Measurements from ENCODE around the gene FNIP1.
"Not testable (repeated sequence)": the region's sequence is repeated elsewhere in the genome, so short reads cannot be mapped to it uniquely, and the experiment has no call there.

FNIP1 gene

DNA sequence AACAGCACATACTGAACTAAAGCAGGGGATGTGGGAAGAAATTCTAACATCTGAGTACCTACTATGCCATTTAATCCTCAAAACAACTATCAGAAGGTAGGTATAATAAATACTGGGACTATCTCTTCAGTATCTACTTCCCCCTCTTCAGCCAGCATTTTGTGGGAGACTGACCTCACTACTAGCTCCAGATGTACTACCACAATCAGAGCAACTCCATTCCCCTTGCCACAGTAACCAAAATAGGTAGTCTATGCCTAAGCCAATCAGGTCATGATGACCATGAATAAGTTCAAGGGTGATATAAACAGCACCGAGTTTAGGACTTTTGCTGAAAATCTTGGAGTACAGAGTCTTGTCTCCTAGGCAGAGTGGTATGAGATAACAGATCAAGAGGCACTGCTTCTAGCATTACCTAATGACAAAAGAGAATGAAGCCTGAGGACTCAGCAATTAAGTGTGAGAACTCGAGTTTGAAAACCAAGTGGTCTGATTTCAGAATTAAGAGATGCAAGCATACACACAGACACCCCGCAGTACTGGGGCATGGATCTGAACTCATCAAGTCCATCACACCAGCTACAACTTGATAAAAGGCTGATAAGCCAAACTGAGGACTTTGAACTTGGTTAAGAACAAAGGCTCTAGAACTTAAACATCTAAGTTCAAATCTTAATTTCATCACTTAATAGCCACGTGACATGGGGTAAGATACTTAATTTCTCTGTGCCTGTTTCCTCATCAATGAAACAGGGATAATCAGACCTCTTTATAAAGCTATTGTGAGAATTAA lies 9.7 kb downstream of the FNIP1 start:
- DNase-seq (ENCODE audit: low read depth), result no peak

DNA sequence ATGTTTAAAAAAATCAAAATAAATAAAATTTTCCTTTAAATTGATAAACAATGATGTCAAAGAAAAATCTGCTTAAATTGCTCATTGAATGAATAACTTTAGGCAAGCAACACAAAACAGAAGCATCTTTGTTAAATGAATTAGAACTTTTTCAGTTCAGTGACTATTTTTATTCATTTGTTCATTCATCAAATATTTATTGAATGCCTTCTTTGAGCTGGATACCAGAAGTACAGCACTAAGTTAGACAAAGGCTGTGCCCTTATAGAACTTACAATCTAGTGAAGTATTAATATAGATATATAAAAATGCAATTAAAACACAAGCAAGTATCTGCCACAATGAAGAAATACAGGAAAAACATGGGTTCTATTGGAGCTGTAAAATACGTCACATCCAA lies 10.8 kb downstream of the FNIP1 start:
- DNase-seq (ENCODE audit: low read depth), result no peak

DNA sequence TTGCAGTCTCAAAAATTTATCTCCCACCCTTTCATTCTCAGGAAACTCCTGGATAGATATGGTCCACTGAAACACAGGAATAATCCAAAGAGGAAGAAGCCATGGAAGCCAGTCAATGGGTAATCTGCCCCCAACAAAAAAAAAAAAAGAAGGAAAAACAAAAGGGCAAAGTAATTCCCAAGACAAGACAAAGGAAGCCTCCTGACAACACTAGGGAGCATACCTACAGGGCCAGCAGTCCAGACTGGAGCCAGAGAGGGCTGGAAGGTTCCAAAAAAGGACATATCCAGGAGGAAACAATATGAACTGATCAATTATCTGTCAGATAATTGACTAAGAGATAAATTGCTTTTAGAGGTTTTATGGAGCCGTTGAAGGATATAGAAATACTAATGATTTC lies 12.9 kb downstream of the FNIP1 start:
- DNase-seq (ENCODE audit: low read depth), result no peak

DNA sequence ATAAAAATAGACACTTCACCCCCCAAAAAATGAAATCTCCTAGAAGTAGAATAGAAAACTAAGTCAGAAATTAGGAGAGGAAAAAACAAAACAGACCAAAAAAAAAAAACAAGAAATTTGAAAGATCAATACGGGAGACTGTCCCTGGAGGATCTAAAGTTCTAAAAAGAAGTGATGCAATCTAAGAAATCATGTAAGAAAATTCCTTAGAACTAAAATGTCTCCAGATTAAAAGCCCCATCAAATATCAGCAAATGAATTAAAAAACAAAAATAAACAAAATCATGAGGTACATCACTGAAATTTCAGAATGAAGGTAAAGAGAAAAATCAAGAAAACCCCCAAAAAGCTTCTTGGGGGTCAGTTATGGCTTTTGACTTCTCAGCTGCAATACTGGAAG lies 13.5 kb downstream of the FNIP1 start:
- DNase-seq (ENCODE audit: low read depth), result no peak

DNA sequence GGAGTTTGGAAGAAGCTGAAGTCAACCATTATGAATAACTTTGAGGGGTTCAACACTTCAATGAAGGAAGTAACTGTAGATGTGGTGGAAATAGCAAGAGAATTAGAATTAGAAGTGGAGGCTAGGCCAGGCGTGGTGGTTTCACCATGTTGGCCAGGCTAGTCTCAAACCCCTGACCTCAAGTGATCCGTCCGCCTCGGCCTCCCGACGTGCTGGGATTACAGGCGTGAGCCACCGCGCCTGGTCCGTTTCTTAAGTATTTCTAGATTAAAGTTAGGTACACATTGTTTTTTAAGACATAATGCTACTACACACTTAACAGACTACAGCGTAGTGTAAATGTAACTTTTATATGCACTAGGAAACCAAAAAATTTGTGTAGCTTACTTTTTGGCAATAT lies 14.1 kb downstream of the FNIP1 start:
- DNase-seq (ENCODE audit: low read depth), result no peak

DNA sequence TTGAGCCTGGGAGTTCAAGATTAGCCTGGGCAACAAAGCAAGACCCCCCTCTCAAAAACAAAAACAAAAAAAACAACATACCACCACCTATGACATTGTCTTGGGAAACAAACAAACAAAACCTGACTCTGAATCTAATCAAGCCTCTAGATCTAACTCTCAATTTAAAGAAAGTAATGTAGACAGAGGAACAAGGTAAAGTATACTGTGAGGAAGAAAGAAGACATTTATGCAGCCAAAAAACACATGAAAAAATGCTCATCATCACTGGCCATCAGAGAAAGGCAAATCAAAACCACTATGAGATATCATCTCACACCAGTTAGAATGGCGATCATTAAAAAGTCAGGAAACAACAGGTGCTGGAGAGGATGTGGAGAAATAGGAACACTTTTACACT lies 18.7 kb downstream of the FNIP1 start:
- DNase-seq (ENCODE audit: low read depth), result not testable (repeated sequence)

DNA sequence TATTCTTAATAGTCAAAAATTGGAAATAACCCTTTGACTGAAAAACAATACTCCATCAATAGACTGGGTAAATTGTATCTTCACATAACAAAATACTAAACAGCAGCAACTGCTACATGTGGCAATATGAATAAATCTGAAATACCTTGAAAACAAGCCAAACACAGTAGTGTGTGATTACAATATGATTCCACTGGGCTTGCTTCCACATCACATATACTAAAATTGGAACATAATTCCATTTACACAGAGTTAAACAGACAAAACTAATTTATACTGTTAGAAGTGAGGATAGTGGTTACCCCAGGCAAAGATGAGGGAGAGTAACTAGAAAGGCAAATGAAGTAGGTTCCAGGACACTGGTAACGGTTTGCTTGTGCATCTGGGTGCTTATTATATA lies 20.4 kb downstream of the FNIP1 start:
- no peak for DNase-seq (ENCODE audit: low read depth)

DNA sequence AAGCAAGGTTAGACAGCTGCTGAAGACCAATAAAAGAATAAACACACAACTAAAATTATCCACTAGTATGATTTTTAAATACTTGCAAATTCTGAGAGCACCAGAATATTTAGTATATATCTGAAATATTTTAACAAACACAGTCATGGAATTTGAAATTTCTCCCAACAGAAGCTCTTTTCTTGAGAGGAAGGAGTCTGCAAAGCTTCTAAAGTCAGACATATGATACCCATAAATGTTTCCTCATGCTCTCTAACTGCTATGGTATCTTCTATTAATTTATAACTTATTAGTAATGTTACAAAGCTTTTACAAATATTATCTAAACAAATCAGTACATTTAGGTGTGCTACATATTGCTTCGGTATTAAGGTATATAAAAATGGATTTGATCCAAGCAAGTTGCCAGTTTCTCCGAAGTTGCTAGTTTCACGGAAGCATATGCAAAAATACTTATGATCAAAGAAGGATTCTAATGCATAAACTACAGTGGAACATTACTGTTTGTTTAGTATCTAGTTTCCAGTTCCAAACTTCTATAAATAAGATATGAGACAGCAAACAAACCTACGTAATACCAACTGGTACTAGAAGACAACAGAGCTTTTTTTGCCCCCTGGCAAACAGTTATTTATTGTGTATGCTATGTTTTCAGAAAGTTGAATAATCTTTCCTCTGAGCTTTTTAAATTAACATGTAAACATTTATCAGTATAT lies 22.0 kb downstream of the FNIP1 start:
- DNase-seq (ENCODE audit: low read depth), result no peak

DNA sequence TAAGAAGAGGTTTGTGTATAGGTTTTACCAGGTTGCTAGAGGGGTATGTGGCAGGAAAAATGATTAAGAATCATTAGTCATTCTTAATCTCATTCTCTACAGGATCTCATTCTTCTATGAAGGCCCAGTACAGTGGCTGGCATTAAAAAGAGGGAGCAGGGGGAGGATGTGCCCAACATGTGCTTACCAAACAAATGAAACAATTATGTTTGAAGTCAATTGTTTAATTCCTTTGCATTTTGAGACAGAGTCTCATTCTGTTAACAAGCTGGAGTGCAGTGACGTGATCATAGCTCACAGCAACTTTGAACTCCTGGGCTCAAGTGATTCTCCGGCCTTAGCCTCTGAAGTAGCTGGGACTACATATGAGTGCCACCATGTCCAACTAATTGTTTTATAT lies 23.0 kb downstream of the FNIP1 start:
- no peak for DNase-seq (ENCODE audit: low read depth)

DNA sequence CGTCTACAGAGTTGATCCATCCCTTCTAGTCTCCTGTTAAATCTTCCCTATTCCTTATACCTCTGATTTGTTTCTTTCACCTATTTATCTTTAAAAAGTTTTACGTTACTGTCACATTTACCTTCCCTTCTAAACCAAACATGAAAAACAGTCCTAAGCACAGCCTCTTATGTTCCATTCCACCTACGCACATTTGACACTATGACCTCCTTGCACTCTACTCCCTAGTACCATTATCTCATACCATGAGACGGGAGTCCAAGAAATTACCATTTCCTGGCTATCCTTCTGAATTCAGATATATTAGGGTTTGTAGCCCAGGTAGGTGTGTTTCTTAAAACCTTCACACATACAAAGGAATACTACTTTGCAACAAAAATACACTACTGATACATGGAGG lies 25.1 kb downstream of the FNIP1 start:
- no peak for DNase-seq (ENCODE audit: low read depth)

DNA sequence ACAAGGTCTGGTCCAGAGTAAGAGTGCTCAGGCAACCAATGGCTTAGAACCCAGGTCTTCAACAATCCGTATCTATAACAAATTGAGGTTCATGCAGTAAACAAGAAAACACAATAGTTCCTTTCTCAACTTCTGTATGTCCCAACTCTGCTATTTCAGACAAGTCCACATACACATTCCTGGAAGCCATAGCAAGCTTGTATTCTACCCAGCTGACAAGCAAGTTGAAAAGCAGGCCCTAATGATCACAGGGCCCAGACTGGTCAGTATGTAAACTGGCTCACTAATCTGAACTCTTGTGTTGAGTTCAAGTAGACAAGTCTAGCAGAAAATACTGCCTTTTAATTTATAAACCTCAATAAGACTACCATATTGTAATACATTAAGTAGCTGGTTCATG lies 26.9 kb downstream of the FNIP1 start:
- DNase-seq (ENCODE audit: low read depth), result no peak

DNA sequence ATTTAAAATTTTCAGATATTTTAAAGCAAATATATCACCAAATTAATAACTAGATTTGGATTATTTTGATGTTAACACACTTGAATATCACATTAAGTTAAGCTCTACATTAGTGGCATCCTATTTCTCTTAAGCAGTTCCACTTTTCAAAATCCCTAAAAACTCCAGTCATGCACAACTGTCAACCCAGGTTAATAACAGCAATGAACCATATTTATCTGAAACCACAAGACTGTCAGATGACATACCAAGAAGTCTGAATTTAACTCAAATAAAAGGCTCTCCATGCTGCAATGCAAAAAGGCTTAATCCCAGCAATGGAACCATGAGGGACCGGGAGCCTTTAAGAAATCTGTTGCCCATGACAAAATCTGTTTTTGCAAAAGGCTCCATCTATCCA lies 27.5 kb downstream of the FNIP1 start:
- no peak for DNase-seq (ENCODE audit: low read depth)

DNA sequence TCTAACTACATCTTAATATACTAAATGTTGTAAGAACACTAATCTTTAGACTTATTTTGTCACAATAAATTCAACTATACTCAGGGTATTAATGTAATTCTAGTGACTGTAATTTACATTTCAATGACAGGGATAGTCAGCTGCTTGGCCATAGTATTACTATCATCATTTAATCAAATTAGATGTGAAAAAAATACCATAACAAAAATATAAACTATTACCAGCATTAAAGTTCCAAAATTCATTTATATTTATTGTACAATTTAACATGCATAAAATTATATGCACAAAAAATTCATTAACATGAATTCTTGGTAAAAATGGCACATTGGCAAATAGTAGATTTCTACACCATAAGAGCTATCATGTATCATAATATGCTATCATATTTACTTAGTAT lies 28.9 kb downstream of the FNIP1 start:
- no peak for DNase-seq (ENCODE audit: low read depth)

DNA sequence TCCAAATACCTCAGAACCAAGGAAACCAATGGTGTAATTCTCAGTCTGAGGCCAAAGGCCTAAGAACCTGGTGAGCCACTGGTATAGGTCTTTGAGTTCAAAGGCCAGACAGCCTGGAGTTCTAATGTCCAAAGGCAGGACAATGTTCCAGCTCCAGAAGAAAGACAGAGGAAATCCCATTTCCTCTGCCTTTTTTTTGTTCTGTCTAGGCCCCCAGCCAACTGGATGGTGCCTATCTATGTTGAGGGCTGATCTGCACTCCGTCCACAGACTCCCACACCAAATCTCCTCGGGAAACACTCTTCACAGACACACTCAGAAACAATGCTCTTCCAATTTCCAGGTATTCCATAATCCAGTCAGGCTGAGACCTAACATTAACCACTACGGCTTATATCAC lies 30.1 kb downstream of the FNIP1 start:
- no peak for DNase-seq (ENCODE audit: low read depth)

DNA sequence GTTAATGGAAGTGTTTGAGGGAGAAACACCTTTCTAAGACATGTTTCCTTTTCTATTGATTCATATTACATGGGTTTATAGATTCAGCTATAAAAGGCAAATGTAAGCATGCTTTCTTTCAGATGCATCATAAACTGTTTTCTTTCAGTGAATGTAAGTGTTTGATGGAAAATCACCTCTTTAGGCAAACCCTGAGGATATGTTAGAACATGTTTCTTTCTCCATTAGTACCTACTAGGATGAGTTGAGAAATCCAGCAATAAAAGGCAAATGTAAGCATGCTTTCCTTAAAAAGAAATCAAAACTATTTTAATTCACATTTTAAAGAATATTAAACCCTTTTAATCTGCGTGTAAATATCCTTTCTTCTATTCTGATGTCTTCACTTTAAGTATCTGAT lies 31.6 kb downstream of the FNIP1 start:
- DNase-seq (ENCODE audit: low read depth), result no peak

DNA sequence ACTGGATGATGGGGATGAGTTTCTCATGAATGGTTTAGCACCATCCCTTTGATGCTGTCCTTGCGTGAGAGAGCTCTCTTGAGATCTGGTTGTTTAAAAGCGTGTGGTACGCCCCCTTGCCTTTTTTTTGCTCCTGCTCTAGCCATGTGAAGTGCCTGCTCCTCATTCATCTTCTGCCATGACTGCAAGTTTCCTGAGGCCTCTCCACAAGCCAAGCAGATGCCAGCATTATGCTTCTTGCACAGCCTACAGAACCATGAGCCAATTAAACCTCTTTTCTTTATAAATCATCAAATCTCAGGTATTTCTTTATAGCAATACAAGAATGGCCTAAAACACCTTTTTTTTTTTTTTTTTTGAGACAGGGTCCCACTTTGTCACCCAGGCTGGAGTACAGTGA lies 32.8 kb downstream of the FNIP1 start:
- DNase-seq (ENCODE audit: low read depth), result no peak

DNA sequence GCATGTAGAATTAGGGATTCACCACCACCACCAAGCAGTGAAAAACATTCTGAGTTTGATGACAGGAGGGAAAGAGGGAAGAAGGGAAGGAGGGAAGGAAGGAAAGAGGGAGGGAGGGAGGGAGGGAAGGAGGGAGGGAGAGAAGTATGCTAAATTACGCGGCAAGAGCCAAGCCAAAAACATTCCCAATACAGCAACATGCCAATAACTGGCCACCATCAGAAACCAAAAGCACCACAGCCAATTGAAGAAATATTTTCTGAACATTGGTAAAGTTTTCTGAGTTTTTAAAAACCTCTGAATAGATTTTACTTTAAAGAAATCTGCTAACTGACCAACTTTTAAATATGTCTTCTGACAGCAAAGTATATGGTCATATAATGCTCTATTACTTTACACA lies 36.0 kb downstream of the FNIP1 start:
- DNase-seq (ENCODE audit: low read depth), result no peak

DNA sequence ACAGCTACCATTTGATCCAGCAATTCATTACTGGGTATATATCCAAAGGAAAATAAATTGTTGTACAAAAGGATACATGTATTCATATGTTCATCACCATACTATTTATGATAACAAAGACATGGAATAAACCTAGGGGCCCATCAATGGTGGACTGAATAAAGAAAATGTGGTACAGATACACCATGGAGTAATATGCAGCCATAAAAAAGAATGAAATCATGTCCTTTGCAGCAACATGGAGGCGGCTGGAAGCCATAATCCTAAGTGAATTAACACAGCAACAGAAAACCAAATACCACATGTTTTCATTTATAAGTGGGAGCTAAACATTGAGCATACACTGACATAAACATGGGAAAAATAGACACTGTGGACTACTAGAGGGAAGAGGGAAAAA lies 37.1 kb downstream of the FNIP1 start:
- DNase-seq (ENCODE audit: low read depth), result no peak

DNA sequence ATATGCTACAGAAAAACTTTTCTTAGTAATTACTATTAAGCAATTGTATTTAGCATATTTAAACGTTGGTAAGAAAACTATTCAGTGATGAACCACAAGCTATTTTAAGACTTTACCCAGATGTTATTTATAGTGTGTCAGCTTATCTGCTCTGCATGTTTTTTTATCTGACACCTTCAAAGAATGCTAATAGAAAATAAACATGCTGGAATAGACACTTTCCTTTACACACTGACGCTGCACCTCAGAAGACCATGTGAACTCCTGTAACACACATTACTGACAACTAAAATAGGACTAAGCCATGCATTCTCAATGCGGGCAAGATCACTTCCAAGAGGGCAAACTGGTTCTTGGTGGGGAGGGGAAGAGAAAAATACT lies 38.3 kb downstream of the FNIP1 start:
- no peak for DNase-seq (ENCODE audit: low read depth)

DNA sequence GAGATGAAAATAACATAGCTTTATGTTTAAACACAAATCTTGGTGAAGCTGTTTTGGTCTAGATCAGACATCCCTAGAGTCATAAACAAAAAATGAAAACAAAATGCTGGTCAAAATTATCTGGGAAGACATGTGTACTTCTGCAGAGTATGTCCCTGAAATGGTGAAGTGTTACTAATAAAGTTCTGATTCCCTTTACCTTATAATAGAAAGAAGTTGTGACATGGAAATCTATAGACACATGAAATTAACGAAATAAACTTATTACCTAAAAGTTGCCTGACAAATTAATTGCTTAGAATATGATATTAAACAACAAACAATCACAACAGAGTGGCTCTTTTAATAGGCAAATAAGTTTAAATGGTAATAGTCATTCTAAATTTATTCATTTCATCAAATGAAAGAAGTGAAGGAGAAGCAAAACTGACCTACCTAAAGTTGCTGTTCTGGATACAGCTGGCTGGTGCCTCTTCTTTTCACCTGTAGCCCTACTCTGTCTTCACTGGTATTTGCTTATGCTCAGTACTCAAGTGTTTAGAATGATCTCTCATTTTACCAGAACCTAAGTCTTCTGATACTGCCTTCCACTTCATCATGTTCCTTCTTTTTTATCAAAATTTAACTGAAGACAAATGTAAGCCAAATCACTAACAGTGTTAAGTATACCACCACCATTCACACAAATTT lies 38.8 kb downstream of the FNIP1 start:
- no peak for DNase-seq (ENCODE audit: low read depth)

DNA sequence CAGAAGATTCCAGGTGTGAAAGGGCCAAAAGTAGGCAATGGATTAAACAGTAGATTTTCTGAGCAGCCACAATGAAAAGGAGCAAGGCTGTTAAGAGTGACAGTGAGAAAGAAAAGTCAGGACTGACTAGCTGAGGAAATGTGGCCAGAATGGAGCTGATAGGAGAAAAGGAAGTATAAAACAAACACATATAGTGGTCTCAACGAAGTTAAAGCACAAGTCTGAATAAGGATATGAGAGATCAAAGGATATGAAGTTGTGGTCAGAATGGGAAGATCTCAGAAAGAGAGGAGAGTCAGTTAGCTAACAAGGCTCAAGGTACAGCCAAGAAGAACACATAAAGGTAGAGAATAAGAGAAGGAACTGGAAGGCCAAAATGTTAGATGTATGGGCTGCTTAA lies 39.9 kb downstream of the FNIP1 start:
- DNase-seq (ENCODE audit: low read depth), result no peak

DNA sequence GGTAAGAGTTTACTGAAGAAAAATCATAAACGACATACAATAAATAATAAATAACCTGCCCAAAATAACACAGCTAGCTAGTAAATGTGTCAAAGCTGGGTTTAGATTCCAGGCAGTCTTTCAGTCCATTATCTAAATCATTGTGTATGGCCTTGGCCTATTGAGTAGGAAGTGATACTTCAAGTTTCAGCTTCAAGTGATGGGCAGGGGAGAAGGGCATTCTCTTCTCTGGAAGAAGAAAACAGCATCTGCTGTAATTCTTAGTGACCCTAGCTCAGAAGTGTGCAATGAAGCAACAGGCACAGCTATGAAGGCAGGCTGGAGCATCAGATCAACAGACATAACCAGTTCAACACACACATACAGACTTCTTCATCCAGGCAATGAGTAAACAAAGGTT lies 42.5 kb downstream of the FNIP1 start:
- DNase-seq (ENCODE audit: low read depth), result no peak

DNA sequence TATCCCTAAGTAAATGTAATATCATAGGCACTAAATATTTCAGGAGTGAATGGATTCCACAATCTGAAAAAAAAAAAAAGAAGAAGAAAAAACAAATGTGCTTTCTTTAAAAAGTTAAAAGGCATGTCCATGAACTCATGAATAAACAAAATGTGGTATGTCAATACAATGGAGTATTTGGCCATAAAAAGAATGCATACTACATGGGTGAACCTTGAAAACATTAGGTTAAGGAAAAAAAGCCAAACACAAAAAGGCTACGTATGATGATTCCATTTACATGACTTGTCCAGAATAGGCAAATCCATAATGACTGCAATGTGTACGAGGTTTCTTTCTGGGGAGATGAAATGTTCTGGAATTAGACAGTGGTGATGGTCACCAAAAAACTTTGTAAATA lies 45.3 kb downstream of the FNIP1 start:
- no peak for DNase-seq (ENCODE audit: low read depth)

Data from activated T-cell treated with anti-CD3 and anti-CD28 coated beads for 1 hour (primary cell).